ENCODE results near the gene INTS11. TPM values are rescaled to one million over a fixed set of nuclear protein-coding genes. Genes with fewer than 3 reads are reported as not detected.

INTS11 gene
- 71.9 and 89.6 TPM in 2 replicates for total RNA-seq

GRCh38 chr1:1324524-1325287 is at the start of gene INTS11, which contains the start of gene CPTP:
Gene INTS11 (minus strand): TSS chr1:1324660. CDS start chr1:1324608, 52 bp downstream.
Gene CPTP (plus strand): TSS chr1:1324802. CDS start chr1:1326911, 2,109 bp downstream.

GRCh38 chr1:1358433-1359271 is 34.2 kb upstream of the INTS11 start, which contains the start of gene MXRA8:
Gene MXRA8 (minus strand): TSS chr1:1358555. CDS start chr1:1358504, 51 bp downstream.

GRCh38 chr1:1349256-1350012 is 25.0 kb upstream of the INTS11 start, which contains the start of gene DVL1:
Gene DVL1 (minus strand): TSS chr1:1349418. CDS start chr1:1349065, 353 bp downstream.

GRCh38 chr1:1331068-1331965 is 6.9 kb upstream of the INTS11 start, which contains the start of gene TAS1R3:
Gene TAS1R3 (plus strand): TSS chr1:1331280. CDS start chr1:1331346, 66 bp downstream.

GRCh38 chr1:1307923-1308755 is 16.3 kb downstream of the INTS11 start, which contains the start of the genes ACAP3 and PUSL1:
Gene ACAP3 (minus strand): TSS chr1:1307930. CDS start chr1:1307815, 115 bp downstream.
Gene PUSL1 (plus strand): TSS chr1:1308597. CDS start chr1:1308644, 47 bp downstream.

GRCh38 chr1:1273512-1274298 is 50.8 kb downstream of the INTS11 start, which contains the start of gene UBE2J2:
Gene UBE2J2 (minus strand): TSS chr1:1273854. CDS start chr1:1267992, 5,862 bp downstream.

Other genes with a start within 250 kb of the INTS11 start
- gene C1orf159, start 208.6 kb downstream of the INTS11 start, total RNA-seq: 4.3 and 5.5 TPM in 2 replicates
- not detected in 2 replicates for gene TTLL10, start 150.8 kb downstream of the INTS11 start, total RNA-seq
- 0.28 TPM in 1 of 2 replicates, not detected in the other for gene TNFRSF18, start 118.1 kb downstream of the INTS11 start, total RNA-seq
- 0.63 and 1.6 TPM in 2 replicates for gene TNFRSF4, start 110.5 kb downstream of the INTS11 start, total RNA-seq
- 91.0 and 126 TPM in 2 replicates for gene SDF4, start 92.7 kb downstream of the INTS11 start, total RNA-seq
- gene B3GALT6, start 92.4 kb downstream of the INTS11 start, total RNA-seq: 23.4 and 30.0 TPM in 2 replicates
- 0.45 and 0.85 TPM in 2 replicates for gene C1QTNF12, start 77.9 kb downstream of the INTS11 start, total RNA-seq
- 31.8 and 39.7 TPM in 2 replicates for gene UBE2J2, start 50.8 kb downstream of the INTS11 start, total RNA-seq
- 0.27 and 0.66 TPM in 2 replicates for gene SCNN1D, start 44.2 kb downstream of the INTS11 start, total RNA-seq
- 22.7 and 37.0 TPM in 2 replicates for gene ACAP3, start 16.7 kb downstream of the INTS11 start, total RNA-seq
- 12.5 and 13.0 TPM in 2 replicates for gene PUSL1, start 16.1 kb downstream of the INTS11 start, total RNA-seq
- 11.4 and 11.6 TPM in 2 replicates for gene CPTP, start 142 bp upstream of the INTS11 start, total RNA-seq
- gene TAS1R3, start 6.6 kb upstream of the INTS11 start, total RNA-seq: 0.18 and 0.19 TPM in 2 replicates
- gene DVL1, start 24.8 kb upstream of the INTS11 start, total RNA-seq: 41.9 and 101 TPM in 2 replicates
- 0.63 and 6.3 TPM in 2 replicates for gene MXRA8, start 33.9 kb upstream of the INTS11 start, total RNA-seq
- 91.8 and 109 TPM in 2 replicates for gene AURKAIP1, start 50.5 kb upstream of the INTS11 start, total RNA-seq
- 80.2 and 143 TPM in 2 replicates for gene CCNL2, start 74.7 kb upstream of the INTS11 start, total RNA-seq
- gene MRPL20, start 82.6 kb upstream of the INTS11 start, total RNA-seq: 103 and 128 TPM in 2 replicates
- gene ANKRD65, start 96.6 kb upstream of the INTS11 start, total RNA-seq: under 0.01 and 0.09 TPM in 2 replicates
- 4.4 and 11.1 TPM in 2 replicates for gene VWA1, start 111.0 kb upstream of the INTS11 start, total RNA-seq
- gene ATAD3C, start 125.0 kb upstream of the INTS11 start, total RNA-seq: under 0.01 TPM in 1 of 2 replicates, not detected in the other
- gene ATAD3B, start 147.1 kb upstream of the INTS11 start, total RNA-seq: 16.4 and 26.7 TPM in 2 replicates
- gene ATAD3A, start 187.5 kb upstream of the INTS11 start, total RNA-seq: 38.3 and 56.9 TPM in 2 replicates
- 2.8 and 3.1 TPM in 2 replicates for gene TMEM240, start 216.0 kb upstream of the INTS11 start, total RNA-seq

Measured in endothelial cell of coronary artery (primary cell).